ENCODE measurements around the gene EYA2. TPM values are rescaled to one million over a fixed set of nuclear protein-coding genes. Genes with fewer than 3 reads are reported as not detected.

The EYA2 gene
- total RNA-seq, 1 donor from 2014 or later: not detected

- DNase-seq (ENCODE audit: extremely low read depth, low read depth, low spot score): no peak
These were observed 163.0 kb downstream of the EYA2 start for GRCh38 chr20:47057661-47058060.

- DNase-seq (ENCODE audit: extremely low read depth, low read depth, low spot score): no peak
These were observed 163.6 kb downstream of the EYA2 start for GRCh38 chr20:47058236-47058635.

- no peak for DNase-seq (ENCODE audit: extremely low read depth, low read depth, low spot score)
These were observed 164.9 kb downstream of the EYA2 start for GRCh38 chr20:47059536-47059935.

GRCh38 chr20:47061549-47061948 lies 166.9 kb downstream of the EYA2 start:
- DNase-seq (ENCODE audit: extremely low read depth, low read depth, low spot score): no peak

- no peak for DNase-seq (ENCODE audit: extremely low read depth, low read depth, low spot score)
These were observed 167.7 kb downstream of the EYA2 start for GRCh38 chr20:47062226-47062890.

- DNase-seq (ENCODE audit: extremely low read depth, low read depth, low spot score): no peak
These were observed 168.8 kb downstream of the EYA2 start for GRCh38 chr20:47063407-47063806.

- no peak for DNase-seq (ENCODE audit: extremely low read depth, low read depth, low spot score)
These were observed 169.2 kb downstream of the EYA2 start for GRCh38 chr20:47063808-47064207.

- no peak for DNase-seq (ENCODE audit: extremely low read depth, low read depth, low spot score)
These were observed 172.0 kb downstream of the EYA2 start for GRCh38 chr20:47066484-47067270.

- DNase-seq (ENCODE audit: extremely low read depth, low read depth, low spot score): no peak
These were observed 173.1 kb downstream of the EYA2 start for GRCh38 chr20:47067776-47068175.

- no peak for DNase-seq (ENCODE audit: extremely low read depth, low read depth, low spot score)
These were observed 175.5 kb downstream of the EYA2 start for GRCh38 chr20:47070176-47070575.

- no peak for DNase-seq (ENCODE audit: extremely low read depth, low read depth, low spot score)
These were observed 177.1 kb downstream of the EYA2 start for GRCh38 chr20:47071646-47072185.

- no peak for DNase-seq (ENCODE audit: extremely low read depth, low read depth, low spot score)
These were observed 179.3 kb downstream of the EYA2 start for GRCh38 chr20:47073766-47074475.

GRCh38 chr20:47075263-47075662 lies 180.6 kb downstream of the EYA2 start:
- no peak for DNase-seq (ENCODE audit: extremely low read depth, low read depth, low spot score)

- DNase-seq (ENCODE audit: extremely low read depth, low read depth, low spot score): no peak
These were observed 184.4 kb downstream of the EYA2 start for GRCh38 chr20:47079047-47079446.

- no peak for DNase-seq (ENCODE audit: extremely low read depth, low read depth, low spot score)
These were observed 185.7 kb downstream of the EYA2 start for GRCh38 chr20:47080365-47080764.

- DNase-seq (ENCODE audit: extremely low read depth, low read depth, low spot score): no peak
These were observed 191.7 kb downstream of the EYA2 start for GRCh38 chr20:47086316-47086715.

- DNase-seq (ENCODE audit: extremely low read depth, low read depth, low spot score): no peak
These were observed 193.7 kb downstream of the EYA2 start for GRCh38 chr20:47088335-47088734.

- DNase-seq (ENCODE audit: extremely low read depth, low read depth, low spot score): no peak
These were observed 194.5 kb downstream of the EYA2 start for GRCh38 chr20:47089151-47089550.

- DNase-seq (ENCODE audit: extremely low read depth, low read depth, low spot score): no peak
These were observed 196.2 kb downstream of the EYA2 start for GRCh38 chr20:47090835-47091234.

- DNase-seq (ENCODE audit: extremely low read depth, low read depth, low spot score): no peak
These were observed 198.8 kb downstream of the EYA2 start for GRCh38 chr20:47093320-47093966.

GRCh38 chr20:47095690-47096089 lies 201.0 kb downstream of the EYA2 start:
- no peak for DNase-seq (ENCODE audit: extremely low read depth, low read depth, low spot score)

Data from glomerular endothelial cell (primary cell).